NCI-H146 treated with DMSO at 0.1 percent for 48 hours (cell line): ENCODE measurements around the gene F8.
A peak's percentile ranks its signal among the peaks of the same experiment; 100 is the strongest.
"Not testable (repeated sequence)": the region's sequence is repeated elsewhere in the genome, so short reads cannot be mapped to it uniquely, and the experiment has no call there.

Experiments
- DNase-seq: peaks from one replicate; lab custom pipeline; 2025; ENCODE audit not compliant: unreplicated experiment; lab: John Stamatoyannopoulos, UW

Gene F8

GRCh38 chrX:155031657-155032056, 9.1 kb upstream of the F8 start:
- no peak for DNase-seq

DNA sequence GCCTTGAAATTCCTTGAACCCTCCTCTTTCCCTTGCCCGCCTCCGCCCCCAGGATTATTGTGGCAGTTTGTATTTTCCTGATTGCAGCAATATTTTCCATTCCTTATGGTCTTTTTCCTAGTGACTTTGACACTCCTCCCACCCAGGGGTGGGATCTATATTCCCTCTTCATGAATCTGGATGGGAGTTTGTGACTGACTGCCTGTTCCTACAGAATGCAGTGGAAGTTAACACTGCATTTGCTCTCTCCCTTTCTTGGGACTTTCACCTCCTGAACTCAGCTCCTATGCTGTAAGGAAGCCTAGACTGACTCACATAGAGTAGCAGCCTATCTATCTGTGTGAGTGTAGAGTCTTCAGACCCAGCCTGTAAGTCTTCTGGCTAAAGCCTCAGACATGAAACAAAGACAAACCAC, 6.4 kb upstream of the F8 start:
- no peak for DNase-seq

- peak; percentile 32 for DNase-seq
Measured at GRCh38 chrX:155028129-155028528, 5.6 kb upstream of the F8 start.

DNA sequence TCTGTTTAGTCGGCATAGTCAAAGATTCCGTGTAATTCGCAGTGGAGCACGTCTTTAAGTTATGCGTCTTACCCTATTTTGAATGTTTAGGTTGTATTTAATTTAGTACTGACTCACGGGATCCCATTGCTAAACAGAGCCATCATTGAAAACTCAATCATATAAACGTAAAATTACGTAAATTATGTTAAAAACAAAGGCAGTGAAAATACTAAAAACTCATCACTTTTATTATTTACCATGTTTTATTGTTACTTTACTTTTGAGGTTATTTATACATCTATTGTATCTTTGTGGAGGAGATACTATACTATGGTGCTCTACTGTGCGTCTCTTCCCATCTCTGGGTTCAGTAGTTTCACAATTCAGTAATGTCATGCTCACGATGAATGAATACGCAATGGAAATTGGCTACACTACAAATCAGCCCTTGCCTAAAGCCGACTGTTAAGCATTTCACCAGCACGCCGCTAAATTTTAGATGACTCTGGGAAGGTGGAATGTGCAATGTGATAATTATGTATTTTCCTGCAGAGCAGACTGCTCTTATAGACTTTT, 5.1 kb upstream of the F8 start:
- no peak for DNase-seq

DNA sequence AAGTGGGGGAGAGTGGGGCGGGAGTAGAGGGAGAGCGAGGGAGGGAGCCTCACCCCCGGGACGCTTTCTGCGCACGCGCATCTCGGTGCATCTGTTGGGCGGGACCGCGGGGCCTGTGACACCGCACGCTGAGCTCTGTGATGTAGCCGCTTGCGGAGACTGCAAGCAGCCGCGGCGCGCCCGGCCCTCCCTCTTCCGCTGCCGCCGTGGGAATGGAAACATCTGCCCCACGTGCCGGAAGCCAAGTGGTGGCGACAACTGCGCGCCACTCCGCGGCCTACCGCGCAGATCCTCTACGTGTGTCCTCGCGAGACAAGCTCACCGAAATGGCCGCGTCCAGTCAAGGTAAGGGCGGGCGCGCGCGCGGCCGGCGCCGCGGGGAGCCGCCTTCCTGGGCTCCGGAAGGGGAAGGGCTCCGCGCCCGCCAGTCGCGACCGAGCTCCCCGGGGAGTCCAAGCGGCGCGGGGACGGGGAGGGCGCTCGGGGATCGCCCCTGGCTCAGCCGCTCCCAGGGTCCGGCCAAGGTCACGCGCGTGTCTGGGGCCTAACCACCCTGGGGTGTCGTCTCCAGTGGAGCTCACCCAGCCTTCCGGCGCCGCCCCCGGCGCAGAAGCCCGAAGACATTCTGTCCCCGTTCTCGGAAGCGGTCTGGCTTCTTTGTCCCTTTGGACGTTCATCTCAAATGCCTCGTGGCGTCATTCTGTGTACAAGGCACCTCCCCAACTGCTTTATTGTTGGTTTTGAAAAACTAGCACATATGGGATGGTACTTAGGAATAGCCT, 4.4 kb upstream of the F8 start, which contains the start of gene FUNDC2:
TSS of gene FUNDC2 (plus strand) at position 118 of the 782 bp plus-strand sequence. CDS start at position 213, 95 bp downstream.
- DNase-seq: peak; percentile 80

DNA sequence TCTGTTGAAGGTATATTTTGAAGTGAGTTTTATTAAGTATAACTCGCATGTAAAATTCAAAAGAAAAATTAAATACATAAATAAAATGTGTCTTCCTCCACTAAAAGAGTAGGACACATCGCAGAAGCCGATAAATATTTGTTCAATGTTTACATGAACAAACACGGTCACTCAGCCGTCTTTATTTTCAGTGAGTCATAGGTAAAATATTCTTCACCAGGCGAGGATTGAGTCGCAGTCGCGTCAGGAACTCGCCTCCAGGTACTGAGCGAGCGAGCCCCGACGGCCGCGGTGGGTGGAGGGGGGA, 3.9 kb upstream of the F8 start:
- no peak for DNase-seq

DNA sequence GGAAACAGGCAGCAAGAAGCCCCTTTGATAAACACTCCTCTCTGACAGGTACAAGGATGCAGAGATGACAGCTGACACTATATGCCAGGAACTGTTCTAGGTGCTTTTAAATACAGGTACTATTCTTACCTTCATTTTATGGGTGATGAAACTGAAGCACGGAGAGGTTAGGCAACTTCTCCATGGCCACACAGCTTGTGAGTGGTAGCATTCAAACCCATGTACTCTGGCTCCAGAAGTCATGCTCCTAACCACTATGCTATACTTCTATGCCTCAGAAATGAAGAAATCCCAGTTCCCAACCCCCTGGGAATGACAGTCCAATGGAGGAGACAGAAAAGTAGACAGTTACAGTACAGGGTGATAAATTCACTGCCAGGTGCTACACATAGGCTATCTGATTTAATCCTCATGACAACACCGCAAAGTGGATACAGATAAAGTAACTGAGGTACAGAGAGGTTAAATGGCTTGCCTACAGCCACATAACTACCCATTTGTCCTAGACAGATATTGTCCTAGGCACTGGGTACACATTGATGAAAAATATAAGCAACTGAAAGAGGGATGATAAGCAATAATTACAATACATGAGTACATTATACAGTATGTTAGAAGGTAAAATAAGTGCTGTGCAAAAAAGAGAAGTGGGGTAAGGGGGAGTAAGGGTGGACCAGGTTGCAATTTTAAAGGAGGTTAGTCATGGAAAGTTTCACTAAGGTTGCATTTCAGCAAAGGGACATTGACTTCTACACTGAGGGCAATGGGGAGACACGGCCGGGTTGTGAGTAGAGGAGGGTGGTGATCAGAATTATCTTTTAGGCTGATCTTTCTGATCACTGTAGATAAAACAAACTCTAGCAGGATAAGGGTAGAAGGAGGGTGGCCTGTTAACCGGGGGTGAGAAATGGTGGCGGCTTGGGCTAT, 1.6 kb upstream of the F8 start:
- no peak for DNase-seq

- DNase-seq: no peak
Measured at GRCh38 chrX:155020591-155020990, 1.9 kb downstream of the F8 start.

DNA sequence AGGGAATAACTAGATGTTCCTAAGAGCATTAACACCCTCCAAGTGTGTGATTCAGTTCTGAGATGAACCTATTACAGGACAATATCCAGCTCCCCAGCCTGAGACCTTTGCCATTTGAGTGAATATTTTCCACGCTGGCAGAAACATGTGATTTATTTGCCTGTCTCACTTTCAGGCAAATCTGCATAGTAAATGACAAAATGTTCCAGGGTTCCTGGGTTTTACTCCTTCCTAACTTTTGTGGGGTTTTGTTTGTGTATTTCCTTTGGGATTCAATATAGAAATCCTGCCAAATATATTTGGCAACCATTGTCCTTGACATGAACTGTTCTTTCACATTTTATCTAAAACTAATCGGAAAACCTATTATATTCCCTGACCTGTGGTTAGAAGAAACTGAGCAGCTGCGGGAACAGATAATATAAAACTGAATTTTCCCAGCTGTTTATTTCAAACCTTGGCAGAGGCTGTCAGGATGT, 12.5 kb downstream of the F8 start:
- DNase-seq: no peak

DNA sequence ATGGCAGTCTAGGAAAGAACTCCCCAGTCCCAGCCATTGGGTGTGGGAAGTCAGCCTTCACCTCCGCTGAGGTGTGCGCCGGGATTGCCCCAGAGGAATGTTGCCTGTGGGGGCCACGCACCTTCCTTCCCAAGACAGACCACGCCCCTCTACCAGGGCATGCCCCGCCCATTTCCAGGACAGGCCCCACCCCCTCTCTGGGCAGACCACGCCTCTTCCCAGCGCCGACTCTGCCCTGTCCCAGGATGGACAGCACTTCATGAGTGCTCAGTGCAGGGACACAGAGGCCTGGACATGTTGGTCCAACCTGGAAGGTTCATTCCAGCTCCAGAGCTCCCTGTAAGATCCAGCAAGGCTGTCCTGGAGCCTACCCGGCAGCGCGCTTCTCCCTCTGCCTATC, 13.9 kb downstream of the F8 start:
- DNase-seq: not testable (repeated sequence)

DNA sequence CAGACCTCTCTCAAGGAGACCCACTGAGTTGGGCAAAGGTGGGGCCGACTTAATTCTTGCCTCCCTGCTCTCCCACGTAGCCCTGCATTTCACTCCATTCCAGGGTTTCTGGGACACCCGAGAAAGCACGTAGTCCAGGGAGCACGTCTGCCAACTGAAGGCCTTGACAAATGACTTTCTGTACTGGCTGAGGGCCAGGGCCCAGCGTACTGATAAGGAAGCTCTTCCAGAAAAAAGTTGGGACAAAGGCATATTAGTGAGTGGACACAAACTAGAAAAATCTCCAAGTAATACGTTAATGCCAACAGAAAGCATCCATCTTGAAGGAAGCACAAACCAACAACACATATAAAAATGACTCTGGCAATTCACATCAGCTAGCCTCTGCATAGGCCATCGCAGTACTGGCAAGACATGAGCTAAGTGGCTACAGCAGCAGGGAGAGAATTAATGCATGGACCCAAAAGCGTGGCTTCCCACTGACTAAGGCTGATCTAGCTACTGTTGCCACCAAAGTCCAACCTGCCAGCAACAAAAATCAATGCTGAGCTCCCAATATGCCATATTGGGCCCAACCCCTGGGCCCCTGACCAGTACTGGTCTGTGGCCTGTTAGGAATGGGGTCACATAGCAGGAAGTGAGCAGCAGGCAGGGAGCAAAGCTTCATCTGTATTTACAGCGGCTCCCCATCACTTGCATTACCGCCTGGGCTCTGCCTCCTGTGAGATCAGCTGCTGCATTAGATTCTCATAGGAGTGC, 15.4 kb downstream of the F8 start:
- not testable (repeated sequence) for DNase-seq

DNA sequence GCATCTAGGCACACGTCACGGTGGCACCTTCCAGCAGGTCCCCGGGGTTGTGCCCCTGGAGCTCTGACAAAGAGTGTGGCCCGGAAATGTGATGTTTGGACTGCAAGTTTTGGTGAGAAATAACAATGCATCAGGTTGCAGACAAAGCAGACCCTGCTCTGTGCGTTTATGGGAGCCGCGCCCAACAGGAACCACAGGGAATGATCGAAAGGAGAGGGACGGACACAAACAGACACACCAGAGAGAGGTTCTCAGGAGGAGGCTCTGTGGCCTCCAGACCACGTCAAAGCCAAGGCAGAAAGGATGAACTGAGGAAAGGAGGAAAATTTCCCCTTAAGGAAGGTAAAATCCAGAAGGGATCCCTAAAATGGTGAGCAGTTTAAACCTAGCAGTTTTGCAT, 16.1 kb downstream of the F8 start:
- DNase-seq: not testable (repeated sequence)

DNA sequence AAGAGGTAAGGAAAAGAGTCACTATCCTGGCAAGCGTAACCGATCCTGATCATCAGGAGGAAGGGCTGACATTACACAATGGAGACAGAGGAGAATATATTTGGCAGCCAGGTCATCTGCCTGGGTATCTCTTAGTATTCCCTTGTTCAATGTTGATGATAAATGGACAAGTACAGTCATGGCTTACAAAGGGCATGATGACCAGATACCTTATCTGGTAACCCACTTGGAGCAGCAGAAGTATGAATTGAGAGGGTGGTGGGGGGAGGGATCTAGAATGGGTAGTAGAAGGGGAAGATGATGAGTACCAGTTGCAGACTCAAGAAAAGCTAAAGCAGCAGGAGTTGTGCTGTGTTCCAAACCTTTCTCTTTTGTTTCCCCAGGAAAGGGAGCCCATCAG, 17.3 kb downstream of the F8 start:
- DNase-seq: no peak

- DNase-seq: no peak
Measured at GRCh38 chrX:155001873-155002272, 20.6 kb downstream of the F8 start.

DNA sequence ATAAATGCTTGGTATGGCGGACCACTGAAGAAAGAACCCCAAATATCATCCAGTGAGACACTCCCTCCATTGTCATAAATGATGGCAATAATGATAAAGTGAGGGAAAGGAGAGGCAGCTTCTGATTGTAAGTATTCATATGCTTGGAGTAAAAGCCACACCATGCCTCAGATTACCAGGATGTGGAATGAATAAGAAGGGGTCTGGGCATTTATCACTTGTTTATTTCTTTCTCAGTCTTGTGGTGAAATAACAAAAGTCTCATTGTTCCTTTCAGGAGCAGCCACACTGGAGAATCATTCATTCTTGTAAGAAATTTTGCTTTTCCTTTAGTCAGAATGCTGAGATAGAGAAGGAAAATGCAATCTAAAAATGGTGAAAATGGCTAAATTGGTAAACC, 21.7 kb downstream of the F8 start:
- no peak for DNase-seq

GRCh38 chrX:154998204-154998880, 24.2 kb downstream of the F8 start:
- no peak for DNase-seq

DNA sequence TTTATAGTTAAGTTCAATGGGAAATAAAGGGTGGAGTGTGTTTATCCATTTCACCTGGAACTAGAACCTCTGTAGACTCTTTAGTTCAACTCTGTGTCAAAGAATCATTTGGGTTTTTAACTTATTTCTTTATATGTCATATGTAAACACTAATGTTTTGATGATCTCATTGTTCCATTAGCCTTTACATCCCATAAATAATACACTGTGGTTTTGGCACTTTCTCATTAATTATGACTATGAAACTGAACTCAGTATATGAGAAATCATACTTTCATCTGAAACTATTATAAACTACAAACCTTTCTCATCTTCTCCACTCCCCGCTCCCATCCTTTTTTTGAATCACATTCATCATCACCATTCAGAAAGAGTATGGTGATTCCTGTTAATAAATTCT, 31.0 kb downstream of the F8 start:
- no peak for DNase-seq

DNA sequence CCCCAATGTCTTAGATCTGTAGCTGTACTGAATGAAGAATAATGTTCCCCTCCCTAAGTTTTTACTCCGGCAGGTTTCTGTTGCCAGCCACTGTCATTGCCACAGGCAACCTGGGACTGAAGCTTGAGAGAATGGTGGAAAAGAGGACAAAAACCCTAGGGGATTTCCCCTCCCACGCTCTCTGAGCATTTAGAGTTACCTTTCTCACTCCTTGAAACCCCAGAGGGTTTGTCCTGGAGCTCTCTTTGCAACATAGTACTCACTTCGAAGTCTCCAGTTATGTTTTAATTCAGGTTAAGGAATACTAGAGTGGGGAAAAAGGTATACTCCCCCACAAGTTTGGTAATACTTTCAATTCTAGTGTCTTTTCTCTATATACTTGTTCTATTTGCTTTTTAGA, 31.5 kb downstream of the F8 start:
- DNase-seq: no peak

GRCh38 chrX:154990496-154990895, 32.0 kb downstream of the F8 start:
- DNase-seq: no peak

- no peak for DNase-seq
Measured at GRCh38 chrX:154988719-154989118, 33.8 kb downstream of the F8 start.
